ENCODE data around the gene UGGT2. TPM values are rescaled to one million over a fixed set of nuclear protein-coding genes. Genes with fewer than 3 reads are reported as not detected.

Gene UGGT2
- total and polyA plus RNA-seq, 10 donors: 2.6 to 38.9 (median 15.1) TPM

DNA sequence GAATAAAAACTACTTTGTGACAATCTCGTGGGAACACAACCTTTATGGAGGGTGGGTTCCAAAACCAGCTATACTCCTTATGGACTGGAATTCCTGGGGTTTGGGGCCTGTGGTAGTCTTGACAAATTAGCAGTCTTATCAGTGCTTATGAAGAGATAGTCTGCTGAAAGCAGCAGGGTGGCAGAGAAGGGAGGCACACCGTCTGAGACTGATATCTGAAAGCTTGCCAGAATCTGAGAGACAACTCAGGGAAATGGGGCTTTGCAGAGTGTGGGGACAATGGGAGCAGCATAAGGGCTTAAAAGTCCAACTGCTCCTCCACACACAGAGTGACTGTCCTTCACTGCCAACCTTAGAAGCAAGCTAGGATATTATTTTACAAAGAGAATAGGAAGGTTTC is 95.9 kb downstream of the UGGT2 start:
- no peak for DNase-seq
- intact Hi-C loops (cut with DNase I; ENCODE audit: low total_unique reads): no loop called here
- TF ChIP-seq POLR2AphosphoS5 (IDR thresholded peaks at IDR 0.05) (no peak), POLR2A (IDR thresholded peaks at IDR 0.05) (no peak)
- TF ChIP-seq, protein P1, sequence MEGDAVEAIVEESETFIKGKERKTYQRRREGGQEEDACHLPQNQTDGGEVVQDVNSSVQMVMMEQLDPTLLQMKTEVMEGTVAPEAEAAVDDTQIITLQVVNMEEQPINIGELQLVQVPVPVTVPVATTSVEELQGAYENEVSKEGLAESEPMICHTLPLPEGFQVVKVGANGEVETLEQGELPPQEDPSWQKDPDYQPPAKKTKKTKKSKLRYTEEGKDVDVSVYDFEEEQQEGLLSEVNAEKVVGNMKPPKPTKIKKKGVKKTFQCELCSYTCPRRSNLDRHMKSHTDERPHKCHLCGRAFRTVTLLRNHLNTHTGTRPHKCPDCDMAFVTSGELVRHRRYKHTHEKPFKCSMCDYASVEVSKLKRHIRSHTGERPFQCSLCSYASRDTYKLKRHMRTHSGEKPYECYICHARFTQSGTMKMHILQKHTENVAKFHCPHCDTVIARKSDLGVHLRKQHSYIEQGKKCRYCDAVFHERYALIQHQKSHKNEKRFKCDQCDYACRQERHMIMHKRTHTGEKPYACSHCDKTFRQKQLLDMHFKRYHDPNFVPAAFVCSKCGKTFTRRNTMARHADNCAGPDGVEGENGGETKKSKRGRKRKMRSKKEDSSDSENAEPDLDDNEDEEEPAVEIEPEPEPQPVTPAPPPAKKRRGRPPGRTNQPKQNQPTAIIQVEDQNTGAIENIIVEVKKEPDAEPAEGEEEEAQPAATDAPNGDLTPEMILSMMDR (IDR thresholded peaks at IDR 0.05 in 8 of 11, conservative IDR thresholded peaks at IDR 0.05 in 3 of 11): no peak
- H3K27me3 ChIP-seq (replicated peaks in 1 of 7): no peaks in the 10 kb centered on the region
- H3K9me3 ChIP-seq: peaks cover 4 to 42% (median 34%) of the 10 kb centered on the region in 8 donors
- H3K4me3 ChIP-seq: no peak overlapping the region
- H3K27ac ChIP-seq: no peak overlapping the region
- peaks cover 0 to 12% (median 0%) of the 10 kb centered on the region in 6 donors for H3K36me3 ChIP-seq
- no peaks in the 10 kb centered on the region for H3K4me1 ChIP-seq
- WGBS, 5 donors: 78 to 91% (median 81%) methylated on average over 2 of the region's 2 CpGs

DNA sequence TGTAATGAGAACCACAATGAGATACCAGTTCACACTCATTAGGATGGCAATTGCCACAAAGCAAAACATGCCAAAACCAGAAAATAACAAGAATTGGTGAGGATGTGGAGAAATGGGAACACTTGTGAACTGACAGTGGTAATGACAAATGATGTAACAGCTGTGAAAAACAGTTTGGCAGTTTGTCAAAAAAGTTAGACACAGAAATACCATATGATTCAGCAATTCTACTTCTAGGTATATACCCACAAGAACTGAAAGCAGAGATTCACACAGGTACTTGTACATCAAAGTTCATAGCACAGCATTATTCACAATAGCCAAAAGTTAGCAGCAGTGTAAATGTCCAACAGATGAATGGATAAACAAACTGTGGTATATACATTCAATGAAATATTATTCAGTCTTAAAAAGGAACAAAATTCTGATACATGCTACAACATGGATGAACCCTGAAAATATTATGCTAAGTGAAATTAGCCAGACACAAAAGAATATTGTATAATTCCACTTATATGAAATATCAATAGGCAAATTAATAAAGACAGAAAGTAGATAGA is 96.5 kb downstream of the UGGT2 start:
- H3K4me1 ChIP-seq: no peaks in the 10 kb centered on the region
- no peaks in the 10 kb centered on the region for H3K27me3 ChIP-seq (replicated peaks in 1 of 7)
- intact Hi-C loops (cut with DNase I; ENCODE audit: low total_unique reads): no loop called here
- H3K4me3 ChIP-seq: no peak overlapping the region
- peaks cover 0 to 8% (median 0%) of the 10 kb centered on the region in 6 donors for H3K36me3 ChIP-seq
- no peak for DNase-seq
- no peak overlapping the region for H3K27ac ChIP-seq
- H3K9me3 ChIP-seq: peaks cover 4 to 36% (median 31%) of the 10 kb centered on the region in 8 donors
- TF ChIP-seq POLR2A (IDR thresholded peaks at IDR 0.05) (no peak), POLR2AphosphoS5 (IDR thresholded peaks at IDR 0.05) (no peak)
- TF ChIP-seq, protein P1 (IDR thresholded peaks at IDR 0.05 in 8 of 11, conservative IDR thresholded peaks at IDR 0.05 in 3 of 11): no peak

DNA sequence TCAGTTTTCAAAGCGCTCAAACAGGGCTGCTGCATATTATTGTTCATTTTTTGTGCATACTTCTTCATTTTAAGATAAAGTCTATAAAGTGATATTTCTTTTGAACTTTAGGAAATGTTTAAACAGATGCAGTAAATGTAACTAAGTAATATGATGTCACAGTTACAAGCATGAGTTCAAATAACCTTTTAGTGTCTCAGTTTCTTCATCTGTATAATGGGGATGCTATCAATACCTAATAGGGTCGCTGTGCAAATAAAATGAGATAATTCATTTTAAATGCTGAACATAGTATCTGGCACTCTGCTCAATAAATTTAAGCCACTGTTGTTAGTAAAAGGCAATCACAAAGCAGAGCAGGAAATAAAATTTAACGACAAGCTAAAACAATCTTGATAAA is 97.5 kb downstream of the UGGT2 start:
- Histone ChIP-seq H3K27ac (no peak overlapping the region), H3K9me3 (peaks cover 0 to 33% (median 28%) of the 10 kb centered on the region in 8 donors), H3K4me3 (no peak overlapping the region), H3K36me3 (peaks cover 0 to 3% (median 0%) of the 10 kb centered on the region in 6 donors), H3K27me3 (replicated peaks in 1 of 7) (no peaks in the 10 kb centered on the region), H3K4me1 (no peaks in the 10 kb centered on the region)
- TF ChIP-seq POLR2A (IDR thresholded peaks at IDR 0.05): no peak
- TF ChIP-seq, protein P1 (IDR thresholded peaks at IDR 0.05 in 8 of 11, conservative IDR thresholded peaks at IDR 0.05 in 3 of 11): no peak
- no peak for TF ChIP-seq POLR2AphosphoS5 (IDR thresholded peaks at IDR 0.05)
- intact Hi-C loops (cut with DNase I; ENCODE audit: low total_unique reads): no loop called here
- DNase-seq: no peak
- 93 to 96% (median 94%) methylated on average over 3 of the region's 3 CpGs for WGBS, 5 donors

DNA sequence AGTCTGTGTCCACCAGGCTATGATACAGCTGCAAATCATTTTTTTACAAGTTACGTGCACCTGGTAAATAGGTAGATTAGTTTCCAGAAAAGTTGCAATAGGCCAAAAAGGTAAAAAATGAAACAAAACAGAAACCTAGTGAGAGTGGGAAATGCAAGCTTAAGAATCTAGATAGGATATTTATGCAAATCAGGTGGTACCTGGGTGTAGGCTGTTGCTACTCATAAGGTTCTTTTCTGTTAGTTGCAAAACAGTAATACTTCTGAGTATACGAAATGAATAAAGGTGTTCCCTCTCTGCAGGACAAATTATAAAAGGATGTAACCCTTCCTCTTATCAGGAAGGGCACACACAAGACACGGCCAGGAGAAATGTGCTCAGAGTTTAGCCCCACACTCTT is 97.9 kb downstream of the UGGT2 start:
- Histone ChIP-seq H3K9me3 (peaks cover 0 to 32% (median 23%) of the 10 kb centered on the region in 8 donors), H3K27me3 (replicated peaks in 1 of 7) (no peaks in the 10 kb centered on the region), H3K27ac (no peak overlapping the region), H3K4me3 (no peak overlapping the region), H3K4me1 (no peaks in the 10 kb centered on the region), H3K36me3 (no peaks in the 10 kb centered on the region)
- intact Hi-C loops (cut with DNase I; ENCODE audit: low total_unique reads): no loop called here
- WGBS, 5 donors: 73 to 93% (median 78%) methylated on average over 3 of the region's 3 CpGs
- DNase-seq: no peak
- TF ChIP-seq POLR2A (IDR thresholded peaks at IDR 0.05) (no peak), POLR2AphosphoS5 (IDR thresholded peaks at IDR 0.05) (no peak)
- TF ChIP-seq, protein P1 (IDR thresholded peaks at IDR 0.05 in 8 of 11, conservative IDR thresholded peaks at IDR 0.05 in 3 of 11): no peak
